ENCODE results near the gene SHH. TPM values are rescaled to one million over a fixed set of nuclear protein-coding genes. Genes with fewer than 3 reads are reported as not detected.

SHH gene
- total RNA-seq, 1 experiment from 2014 or later: not detected

DNA sequence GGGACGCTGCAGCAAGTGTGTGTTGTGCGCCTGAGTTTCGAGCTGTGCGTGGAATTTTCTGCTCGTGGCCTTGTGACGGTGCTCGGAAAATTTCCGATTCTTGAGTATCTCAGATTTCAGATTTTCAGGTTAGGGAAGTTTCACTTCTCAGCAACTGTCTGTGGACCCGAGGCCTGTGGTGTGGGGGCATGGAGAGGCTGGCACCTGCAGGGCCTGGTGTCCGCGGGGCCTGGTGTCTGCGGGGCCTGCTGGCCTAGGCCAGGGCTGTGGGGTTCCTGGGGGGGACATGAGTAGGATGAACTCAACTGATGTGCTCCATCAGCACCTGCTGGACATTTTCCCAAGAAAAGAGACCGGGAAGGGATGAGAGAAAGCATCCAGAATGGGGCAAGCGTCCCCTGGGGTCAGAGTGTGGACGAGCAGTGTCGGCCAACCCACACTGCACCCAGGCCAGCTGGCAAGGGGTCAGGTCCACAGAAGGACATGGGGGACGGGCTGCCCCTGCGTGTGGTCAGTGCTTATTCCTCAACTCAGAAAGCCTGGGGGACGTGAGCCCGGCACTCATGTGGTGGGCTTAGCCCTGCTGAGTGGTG, 31.3 kb upstream of the SHH start:
- no peak for DNase-seq (ENCODE audit: low spot score)
- Histone ChIP-seq H3K27me3 (replicated peaks; ENCODE audit: insufficient read depth, low read depth, low read length, poor library complexity) (peaks cover 62% of the 10 kb centered on the region), H3K9me3 (ENCODE audit: low read depth, low read length, poor library complexity, severe bottlenecking) (no peaks in the 10 kb centered on the region), H3K36me3 (ENCODE audit: insufficient read depth, low read length, poor library complexity, severe bottlenecking) (no peaks in the 10 kb centered on the region), H3K4me1 (ENCODE audit: insufficient read depth, low read length, poor library complexity, severe bottlenecking) (no peaks in the 10 kb centered on the region), H3K4me3 (ENCODE audit: low read depth, low read length, poor library complexity, severe bottlenecking) (no peak overlapping the region), H3K27ac (ENCODE audit: low read depth, low read length, poor library complexity, severe bottlenecking) (no peak overlapping the region)
- no peak for TF ChIP-seq EZH2 (IDR thresholded peaks at IDR 0.05; ENCODE audit: borderline replicate concordance, low read depth, low read length, poor library complexity, severe bottlenecking)
- TF ChIP-seq, protein P1, sequence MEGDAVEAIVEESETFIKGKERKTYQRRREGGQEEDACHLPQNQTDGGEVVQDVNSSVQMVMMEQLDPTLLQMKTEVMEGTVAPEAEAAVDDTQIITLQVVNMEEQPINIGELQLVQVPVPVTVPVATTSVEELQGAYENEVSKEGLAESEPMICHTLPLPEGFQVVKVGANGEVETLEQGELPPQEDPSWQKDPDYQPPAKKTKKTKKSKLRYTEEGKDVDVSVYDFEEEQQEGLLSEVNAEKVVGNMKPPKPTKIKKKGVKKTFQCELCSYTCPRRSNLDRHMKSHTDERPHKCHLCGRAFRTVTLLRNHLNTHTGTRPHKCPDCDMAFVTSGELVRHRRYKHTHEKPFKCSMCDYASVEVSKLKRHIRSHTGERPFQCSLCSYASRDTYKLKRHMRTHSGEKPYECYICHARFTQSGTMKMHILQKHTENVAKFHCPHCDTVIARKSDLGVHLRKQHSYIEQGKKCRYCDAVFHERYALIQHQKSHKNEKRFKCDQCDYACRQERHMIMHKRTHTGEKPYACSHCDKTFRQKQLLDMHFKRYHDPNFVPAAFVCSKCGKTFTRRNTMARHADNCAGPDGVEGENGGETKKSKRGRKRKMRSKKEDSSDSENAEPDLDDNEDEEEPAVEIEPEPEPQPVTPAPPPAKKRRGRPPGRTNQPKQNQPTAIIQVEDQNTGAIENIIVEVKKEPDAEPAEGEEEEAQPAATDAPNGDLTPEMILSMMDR (conservative IDR thresholded peaks at IDR 0.05; ENCODE audit: low read depth, low read length): no peak
- BruUV-seq (replicated peaks): no TSS peak
- POLR2A ChIA-PET (ENCODE audit: low non-redundant PET): no interaction called here
- CTCF ChIA-PET: no interaction called here
- intact Hi-C loops (cut with micrococcal nuclease; ENCODE audit: unreplicated experiment): no loop called here

DNA sequence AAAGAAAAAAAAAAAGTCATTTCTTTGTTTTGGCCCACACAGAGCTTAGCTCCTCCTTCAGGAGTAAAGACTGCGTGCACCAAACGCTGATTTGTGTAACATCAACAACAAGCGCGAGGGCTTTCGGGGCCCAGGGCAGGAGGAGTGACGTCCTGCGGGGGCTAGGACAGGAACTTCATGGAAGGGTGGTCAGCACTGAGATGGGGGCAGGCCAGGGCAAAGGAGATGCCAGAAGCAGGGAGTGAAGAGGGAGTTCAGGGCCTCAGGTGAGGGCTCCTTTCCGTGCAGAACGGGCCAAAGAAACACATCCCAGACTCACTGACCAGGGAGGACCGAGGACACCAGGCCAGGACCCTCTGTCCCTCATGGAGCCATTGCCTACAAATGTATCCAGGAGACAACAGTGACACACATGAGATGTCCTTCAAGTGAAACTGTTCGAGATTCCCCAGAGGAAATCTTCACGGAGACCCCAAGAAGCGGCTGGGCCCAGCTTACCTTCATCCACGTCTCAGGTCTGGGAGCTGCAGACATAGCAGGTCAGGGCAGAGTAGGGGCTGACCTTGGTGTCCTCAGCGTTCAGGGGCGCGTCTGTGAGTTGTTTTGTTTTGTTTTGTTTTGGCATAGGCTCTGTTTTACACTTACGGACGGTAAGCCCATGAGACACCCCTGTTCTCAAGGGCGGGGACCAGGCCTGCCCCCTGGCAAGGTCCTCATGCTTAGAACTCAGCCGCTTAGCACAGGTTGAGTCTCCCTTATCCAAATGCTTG, 30.4 kb upstream of the SHH start:
- Histone ChIP-seq H3K27me3 (replicated peaks; ENCODE audit: insufficient read depth, low read depth, low read length, poor library complexity) (peaks cover 66% of the 10 kb centered on the region), H3K27ac (ENCODE audit: low read depth, low read length, poor library complexity, severe bottlenecking) (no peak overlapping the region), H3K36me3 (ENCODE audit: insufficient read depth, low read length, poor library complexity, severe bottlenecking) (no peaks in the 10 kb centered on the region), H3K9me3 (ENCODE audit: low read depth, low read length, poor library complexity, severe bottlenecking) (no peaks in the 10 kb centered on the region), H3K4me3 (ENCODE audit: low read depth, low read length, poor library complexity, severe bottlenecking) (no peak overlapping the region), H3K4me1 (ENCODE audit: insufficient read depth, low read length, poor library complexity, severe bottlenecking) (no peaks in the 10 kb centered on the region)
- POLR2A ChIA-PET (ENCODE audit: low non-redundant PET): interaction anchor here (0.7 kb wide), 1 partner anchor 631 kb away, joined by 3 read pairs; no protein-coding TSS in a partner anchor
- no TSS peak for BruUV-seq (replicated peaks)
- CTCF ChIA-PET: no interaction called here
- TF ChIP-seq EZH2 (IDR thresholded peaks at IDR 0.05; ENCODE audit: borderline replicate concordance, low read depth, low read length, poor library complexity, severe bottlenecking): no peak
- TF ChIP-seq, protein P1 (conservative IDR thresholded peaks at IDR 0.05; ENCODE audit: low read depth, low read length): no peak
- intact Hi-C loops (cut with micrococcal nuclease; ENCODE audit: unreplicated experiment): no loop called here
- DNase-seq (ENCODE audit: low spot score): no peak

DNA sequence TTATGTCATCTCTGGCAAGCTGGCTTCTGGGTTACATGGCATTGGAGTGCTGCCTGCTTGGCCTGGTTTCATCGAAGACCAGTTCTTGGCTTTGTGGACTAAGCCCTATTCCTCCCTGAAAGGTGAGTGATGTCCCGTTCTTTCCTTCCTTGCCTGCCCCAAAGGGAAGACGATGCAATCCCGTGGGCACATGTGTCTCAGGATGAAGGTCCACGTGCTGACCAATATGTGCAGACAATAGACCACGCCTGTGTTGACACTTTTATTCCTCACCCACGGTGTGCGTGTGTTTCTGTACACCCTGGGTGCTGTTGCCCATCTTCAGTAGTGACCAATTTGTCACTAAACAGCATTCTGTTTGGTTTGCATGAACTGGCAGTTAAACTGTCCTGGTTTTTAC, 28.6 kb upstream of the SHH start:
- TF ChIP-seq EZH2 (IDR thresholded peaks at IDR 0.05; ENCODE audit: borderline replicate concordance, low read depth, low read length, poor library complexity, severe bottlenecking): no peak
- TF ChIP-seq, protein P1 (conservative IDR thresholded peaks at IDR 0.05; ENCODE audit: low read depth, low read length): no peak
- peaks cover 55% of the 10 kb centered on the region for H3K27me3 ChIP-seq (replicated peaks; ENCODE audit: insufficient read depth, low read depth, low read length, poor library complexity)
- H3K4me1 ChIP-seq (ENCODE audit: insufficient read depth, low read length, poor library complexity, severe bottlenecking): no peaks in the 10 kb centered on the region
- no peak overlapping the region for H3K27ac ChIP-seq (ENCODE audit: low read depth, low read length, poor library complexity, severe bottlenecking)
- intact Hi-C loops (cut with micrococcal nuclease; ENCODE audit: unreplicated experiment): no loop called here
- no peak for DNase-seq (ENCODE audit: low spot score)
- BruUV-seq (replicated peaks): no TSS peak
- ChIA-PET POLR2A (ENCODE audit: low non-redundant PET) (no interaction called here), CTCF (no interaction called here)
- no peaks in the 10 kb centered on the region for H3K36me3 ChIP-seq (ENCODE audit: insufficient read depth, low read length, poor library complexity, severe bottlenecking)
- H3K4me3 ChIP-seq (ENCODE audit: low read depth, low read length, poor library complexity, severe bottlenecking): no peak overlapping the region
- no peaks in the 10 kb centered on the region for H3K9me3 ChIP-seq (ENCODE audit: low read depth, low read length, poor library complexity, severe bottlenecking)
